MG63 (cell line): Measurements from ENCODE around the gene IFNL1. TPM values are rescaled to one million over a fixed set of nuclear protein-coding genes. Genes with fewer than 3 reads are reported as not detected.
"Not testable (repeated sequence)": the region's sequence is repeated elsewhere in the genome, so short reads cannot be mapped to it uniquely, and the experiment has no call there.

ENCODE experiments used
- DNase-seq: peaks from one replicate; pipeline ENCODE4 v3.0.0-alpha.2; 2020
- H3K27me3 ChIP-seq: fragments of 250-450 bp; sonication (Bioruptor Pico); 2 replicates; pipeline ENCODE4 v1.5.1; 2020; ENCODE audit warnings: mild to moderate bottlenecking, moderate library complexity
- H3K36me3 ChIP-seq: fragments of 250-450 bp; sonication (Bioruptor Pico); 2 replicates; pipeline ENCODE4 v1.5.1; 2020; ENCODE audit warnings: mild to moderate bottlenecking, moderate library complexity
- H3K4me3 ChIP-seq: fragments of 250-450 bp; sonication (Bioruptor Pico); 2 replicates; pipeline ENCODE4 v1.5.1; 2020; ENCODE audit warnings: mild to moderate bottlenecking, moderate library complexity
- H3K9me3 ChIP-seq: fragments of 250-450 bp; sonication (Bioruptor Pico); 2 replicates; pipeline ENCODE4 v1.5.1; 2020; ENCODE audit warnings: mild to moderate bottlenecking, moderate library complexity
- total RNA-seq: library from RNA; depleted of rRNA; stranded (reverse); fragments of >200 nt; shearing (Covaris generic); gene quantifications from 2 replicates; pipeline ENCODE4 v1.2.3, GENCODE V29; 2014; ENCODE audit warnings: low replicate concordance

Gene IFNL1
- total RNA-seq, 1 experiment from 2014 or later: not detected

- no peaks in the 10 kb centered on the region for H3K9me3 ChIP-seq
- peaks cover 7% of the 10 kb centered on the region for H3K27me3 ChIP-seq
- no peak for DNase-seq
Observed at GRCh38 chr19:39301562-39301961, 5.4 kb downstream of the IFNL1 start.

GRCh38 chr19:39303373-39304184 is 7.4 kb downstream of the IFNL1 start:
- Histone ChIP-seq H3K27me3 (peaks cover 7% of the 10 kb centered on the region), H3K36me3 (no peaks in the 10 kb centered on the region), H3K4me3 (no peak overlapping the region), H3K9me3 (no peaks in the 10 kb centered on the region)
- no peak for DNase-seq

More at GRCh38 chr19:39301562-39301961, 5.4 kb downstream of the IFNL1 start:
- Histone ChIP-seq H3K4me3 (no peak overlapping the region), H3K36me3 (no peaks in the 10 kb centered on the region)

GRCh38 chr19:39304185-39304513 is 7.9 kb downstream of the IFNL1 start:
- DNase-seq: no peak
- Histone ChIP-seq H3K4me3 (no peak overlapping the region), H3K27me3 (peaks cover 7% of the 10 kb centered on the region), H3K36me3 (no peaks in the 10 kb centered on the region), H3K9me3 (no peaks in the 10 kb centered on the region)

- no peaks in the 10 kb centered on the region for H3K9me3 ChIP-seq
- peaks cover 7% of the 10 kb centered on the region for H3K27me3 ChIP-seq
- no peak overlapping the region for H3K4me3 ChIP-seq
- H3K36me3 ChIP-seq: no peaks in the 10 kb centered on the region
- DNase-seq: no peak
Observed at GRCh38 chr19:39304701-39305571, 8.7 kb downstream of the IFNL1 start.

- Histone ChIP-seq H3K4me3 (no peak overlapping the region), H3K27me3 (peaks cover 7% of the 10 kb centered on the region), H3K9me3 (no peaks in the 10 kb centered on the region), H3K36me3 (no peaks in the 10 kb centered on the region)
- no peak for DNase-seq
Observed at GRCh38 chr19:39306075-39306474, 9.9 kb downstream of the IFNL1 start.

- H3K36me3 ChIP-seq: no peaks in the 10 kb centered on the region
- no peaks in the 10 kb centered on the region for H3K9me3 ChIP-seq
- DNase-seq: no peak
- peaks cover 7% of the 10 kb centered on the region; the same call in 1 of the 2 replicates for H3K27me3 ChIP-seq
- no peak overlapping the region for H3K4me3 ChIP-seq
Observed at GRCh38 chr19:39307046-39307821, 11.0 kb downstream of the IFNL1 start.

GRCh38 chr19:39307822-39308530 is 11.8 kb downstream of the IFNL1 start:
- Histone ChIP-seq H3K36me3 (no peaks in the 10 kb centered on the region), H3K9me3 (no peaks in the 10 kb centered on the region), H3K4me3 (no peak overlapping the region), H3K27me3 (peaks cover 7% of the 10 kb centered on the region; the same call in 1 of the 2 replicates)
- DNase-seq: no peak

GRCh38 chr19:39308531-39309304 is 12.5 kb downstream of the IFNL1 start:
- no peaks in the 10 kb centered on the region for H3K9me3 ChIP-seq

GRCh38 chr19:39309305-39309670 is 13.1 kb downstream of the IFNL1 start:
- not testable (repeated sequence) for H3K27me3 ChIP-seq, DNase-seq, H3K36me3 ChIP-seq

More at GRCh38 chr19:39308531-39309304, 12.5 kb downstream of the IFNL1 start:
- H3K36me3 ChIP-seq: no peaks in the 10 kb centered on the region
- no peak overlapping the region for H3K4me3 ChIP-seq
- H3K27me3 ChIP-seq: peaks cover 4% of the 10 kb centered on the region; the same call in 1 of the 2 replicates
- DNase-seq: no peak

GRCh38 chr19:39310558-39311311 is 14.5 kb downstream of the IFNL1 start:
- DNase-seq: no peak
- H3K27me3 ChIP-seq: no peaks in the 10 kb centered on the region
- H3K36me3 ChIP-seq: no peaks in the 10 kb centered on the region
- no peaks in the 10 kb centered on the region for H3K9me3 ChIP-seq
- no peak overlapping the region for H3K4me3 ChIP-seq

More at GRCh38 chr19:39309305-39309670, 13.1 kb downstream of the IFNL1 start:
- H3K4me3 ChIP-seq, H3K9me3 ChIP-seq: not testable (repeated sequence)

GRCh38 chr19:39314016-39314728 is 18.0 kb downstream of the IFNL1 start:
- Histone ChIP-seq H3K9me3 (no peaks in the 10 kb centered on the region), H3K27me3 (no peaks in the 10 kb centered on the region), H3K4me3 (no peak overlapping the region), H3K36me3 (0 out of 2 replicates have a peak, but pooled peaks cover 2% of the 10 kb centered on the region)
- DNase-seq: no peak

- H3K4me3 ChIP-seq: no peak overlapping the region
- no peak for DNase-seq
- no peaks in the 10 kb centered on the region for H3K9me3 ChIP-seq
- 0 out of 2 replicates have a peak, but pooled peaks cover 2% of the 10 kb centered on the region for H3K36me3 ChIP-seq
- H3K27me3 ChIP-seq: no peaks in the 10 kb centered on the region
Observed at GRCh38 chr19:39315933-39316332, 19.7 kb downstream of the IFNL1 start.

- Histone ChIP-seq H3K4me3 (no peak overlapping the region), H3K36me3 (0 out of 2 replicates have a peak, but pooled peaks cover 2% of the 10 kb centered on the region), H3K9me3 (no peaks in the 10 kb centered on the region), H3K27me3 (peaks cover 5% of the 10 kb centered on the region; the same call in 1 of the 2 replicates)
- no peak for DNase-seq
Observed at GRCh38 chr19:39316627-39317321, 20.6 kb downstream of the IFNL1 start.

- Histone ChIP-seq H3K36me3 (0 out of 2 replicates have a peak, but pooled peaks cover 2% of the 10 kb centered on the region), H3K9me3 (no peaks in the 10 kb centered on the region), H3K4me3 (no peak overlapping the region), H3K27me3 (peaks cover 5% of the 10 kb centered on the region; the same call in 1 of the 2 replicates)
- DNase-seq: no peak
Observed at GRCh38 chr19:39317476-39317875, 21.3 kb downstream of the IFNL1 start.
